ENCODE results near the gene S100A6. TPM values are rescaled to one million over a fixed set of nuclear protein-coding genes. Genes with fewer than 3 reads are reported as not detected.

The S100A6 gene
- total RNA-seq, 4 donors from 2014 or later = 135 to 264 (median 241) TPM

GRCh38 chr1:153513023-153513422 is 22.8 kb downstream of the S100A6 start:
- H3K36me3 ChIP-seq = no peaks in the 10 kb centered on the region
- TF ChIP-seq POLR2AphosphoS5 (IDR thresholded peaks at IDR 0.05) = no peak
- no peak for TF ChIP-seq EP300 (IDR thresholded peaks at IDR 0.05)
- no peak for TF ChIP-seq CTCF (IDR thresholded peaks at IDR 0.05)
- TF ChIP-seq POLR2A (IDR thresholded peaks at IDR 0.05) = no peak
- no peak overlapping the region for H3K27ac ChIP-seq
- H3K27me3 ChIP-seq = no peaks in the 10 kb centered on the region
- peak in 1 of 2 donors; percentile 60 for DNase-seq (ENCODE audit: low spot score in 2 of 2)
- H3K4me1 ChIP-seq = peaks cover 33% of the 10 kb centered on the region
- H3K9me3 ChIP-seq = no peaks in the 10 kb centered on the region
- H3K4me3 ChIP-seq = no peak overlapping the region
- 68% methylated on average over 3 of the region's 3 CpGs for WGBS

- Histone ChIP-seq H3K27ac (no peak overlapping the region), H3K4me3 (no peak overlapping the region), H3K36me3 (no peaks in the 10 kb centered on the region), H3K9me3 (no peaks in the 10 kb centered on the region), H3K27me3 (no peaks in the 10 kb centered on the region), H3K4me1 (peaks cover 43% of the 10 kb centered on the region)
- peak; percentile 85 to 91 for DNase-seq (ENCODE audit: low spot score in 2 of 2)
- WGBS = 2% methylated on average over 7 of the region's 7 CpGs
- TF ChIP-seq POLR2AphosphoS5 (IDR thresholded peaks at IDR 0.05) = no peak
- TF ChIP-seq CTCF (IDR thresholded peaks at IDR 0.05) = peak; percentile 70 to 73
Observed at GRCh38 chr1:153510984-153511410, 24.8 kb downstream of the S100A6 start.

- peak in 1 of 2 donors; percentile 78 for DNase-seq (ENCODE audit: low spot score in 2 of 2)
- Histone ChIP-seq H3K4me3 (no peak overlapping the region), H3K9me3 (no peaks in the 10 kb centered on the region), H3K4me1 (peaks cover 31% of the 10 kb centered on the region), H3K36me3 (no peaks in the 10 kb centered on the region), H3K27ac (no peak overlapping the region), H3K27me3 (no peaks in the 10 kb centered on the region)
- 59% methylated on average over 4 of the region's 4 CpGs for WGBS
- TF ChIP-seq EP300 (IDR thresholded peaks at IDR 0.05) (no peak), CTCF (IDR thresholded peaks at IDR 0.05) (peak; percentile 28 to 45), POLR2AphosphoS5 (IDR thresholded peaks at IDR 0.05) (no peak), POLR2A (IDR thresholded peaks at IDR 0.05) (no peak)
Observed at GRCh38 chr1:153509729-153510354, 25.9 kb downstream of the S100A6 start.

GRCh38 chr1:153509036-153509435 is 26.8 kb downstream of the S100A6 start:
- TF ChIP-seq CTCF (IDR thresholded peaks at IDR 0.05) = no peak
- TF ChIP-seq POLR2A (IDR thresholded peaks at IDR 0.05) = no peak
- no peak for TF ChIP-seq POLR2AphosphoS5 (IDR thresholded peaks at IDR 0.05)
- no peak for TF ChIP-seq EP300 (IDR thresholded peaks at IDR 0.05)
- 88% methylated on average over 3 of the region's 3 CpGs for WGBS
- peak in 1 of 2 donors; percentile 12 for DNase-seq (ENCODE audit: low spot score in 2 of 2)
- Histone ChIP-seq H3K4me3 (no peak overlapping the region), H3K27ac (no peak overlapping the region), H3K36me3 (no peaks in the 10 kb centered on the region), H3K9me3 (no peaks in the 10 kb centered on the region), H3K4me1 (peaks cover 28% of the 10 kb centered on the region), H3K27me3 (no peaks in the 10 kb centered on the region)

GRCh38 chr1:153507926-153508583 is 27.7 kb downstream of the S100A6 start:
- Histone ChIP-seq H3K36me3 (no peaks in the 10 kb centered on the region), H3K27ac (peak overlapping the region; percentile 71), H3K27me3 (no peaks in the 10 kb centered on the region), H3K4me3 (no peak overlapping the region), H3K9me3 (no peaks in the 10 kb centered on the region), H3K4me1 (peaks cover 28% of the 10 kb centered on the region)
- 84% methylated on average over 11 of the region's 11 CpGs for WGBS
- DNase-seq (ENCODE audit: low spot score in 2 of 2) = peak in 1 of 2 donors; percentile 58
- TF ChIP-seq CTCF (IDR thresholded peaks at IDR 0.05) = no peak
- no peak for TF ChIP-seq POLR2AphosphoS5 (IDR thresholded peaks at IDR 0.05)
- no peak for TF ChIP-seq POLR2A (IDR thresholded peaks at IDR 0.05)
- TF ChIP-seq EP300 (IDR thresholded peaks at IDR 0.05) = no peak

All from suprapubic skin (tissue), 4 donors.